ENCODE measurements around the gene NFIL3.
"Not testable (repeated sequence)": the region's sequence is repeated elsewhere in the genome, so short reads cannot be mapped to it uniquely, and the experiment has no call there.

Gene NFIL3, protein sequence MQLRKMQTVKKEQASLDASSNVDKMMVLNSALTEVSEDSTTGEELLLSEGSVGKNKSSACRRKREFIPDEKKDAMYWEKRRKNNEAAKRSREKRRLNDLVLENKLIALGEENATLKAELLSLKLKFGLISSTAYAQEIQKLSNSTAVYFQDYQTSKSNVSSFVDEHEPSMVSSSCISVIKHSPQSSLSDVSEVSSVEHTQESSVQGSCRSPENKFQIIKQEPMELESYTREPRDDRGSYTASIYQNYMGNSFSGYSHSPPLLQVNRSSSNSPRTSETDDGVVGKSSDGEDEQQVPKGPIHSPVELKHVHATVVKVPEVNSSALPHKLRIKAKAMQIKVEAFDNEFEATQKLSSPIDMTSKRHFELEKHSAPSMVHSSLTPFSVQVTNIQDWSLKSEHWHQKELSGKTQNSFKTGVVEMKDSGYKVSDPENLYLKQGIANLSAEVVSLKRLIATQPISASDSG

DNA sequence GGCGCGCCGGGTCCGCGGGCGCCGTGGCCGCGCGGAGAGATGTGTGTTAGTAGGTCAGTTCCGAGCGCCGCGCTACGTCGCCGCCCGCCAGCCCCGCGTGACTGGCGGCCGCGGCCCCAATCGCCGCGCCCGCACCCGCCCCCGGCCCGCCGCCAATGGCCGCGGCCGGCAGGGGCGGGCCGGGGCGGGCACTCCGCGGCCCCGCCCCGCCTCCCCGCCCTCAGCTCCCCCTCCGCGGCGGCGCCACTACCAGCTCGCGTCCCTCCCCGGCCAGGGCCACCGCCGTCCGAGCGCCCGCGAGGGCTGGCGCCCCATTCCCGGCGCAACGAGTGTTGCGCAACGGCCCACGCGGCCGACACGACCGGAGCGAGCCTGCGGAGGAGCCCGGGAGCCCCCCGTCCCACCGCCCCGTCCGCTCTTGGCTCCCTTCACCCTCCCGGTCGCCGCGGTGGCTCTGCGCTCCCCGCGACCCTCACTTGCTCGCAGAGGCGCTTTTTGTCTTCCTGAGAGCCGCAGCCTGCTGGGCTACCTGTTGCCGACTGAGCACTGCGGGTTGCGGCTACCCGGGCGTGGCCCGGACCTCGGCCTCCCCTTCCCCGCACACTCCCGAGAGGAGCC, at the start of gene NFIL3:
Gene NFIL3 (minus strand): TSS at position 48 of the 618 bp plus-strand sequence. CDS start 13,098 bp downstream, outside the sequence.
- DNase-seq, result peak; percentile 69 to 97 (median 92)

DNA sequence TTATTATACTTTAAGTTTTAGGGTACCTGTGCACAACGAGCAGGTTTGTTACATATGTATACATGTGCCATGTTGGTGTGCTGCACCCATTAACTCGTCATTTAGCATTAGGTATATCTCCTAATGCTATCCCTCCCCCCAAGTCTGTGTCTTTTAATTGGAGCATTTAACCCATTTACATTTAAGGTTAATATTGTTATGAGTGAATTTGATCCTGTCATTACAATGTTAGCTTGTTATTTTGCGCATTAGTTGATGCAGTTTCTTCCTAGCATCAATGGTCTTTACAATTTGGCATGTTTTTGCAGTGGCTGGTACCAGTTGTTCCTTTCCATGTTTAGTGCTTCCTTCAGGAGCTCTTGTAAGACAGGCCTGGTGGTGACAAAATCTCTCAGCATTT, 47.9 kb upstream of the NFIL3 start:
- DNase-seq, result not testable (repeated sequence)

- DNase-seq, result no peak
Measured at GRCh38 chr9:91465420-91465819, 41.8 kb upstream of the NFIL3 start.

DNA sequence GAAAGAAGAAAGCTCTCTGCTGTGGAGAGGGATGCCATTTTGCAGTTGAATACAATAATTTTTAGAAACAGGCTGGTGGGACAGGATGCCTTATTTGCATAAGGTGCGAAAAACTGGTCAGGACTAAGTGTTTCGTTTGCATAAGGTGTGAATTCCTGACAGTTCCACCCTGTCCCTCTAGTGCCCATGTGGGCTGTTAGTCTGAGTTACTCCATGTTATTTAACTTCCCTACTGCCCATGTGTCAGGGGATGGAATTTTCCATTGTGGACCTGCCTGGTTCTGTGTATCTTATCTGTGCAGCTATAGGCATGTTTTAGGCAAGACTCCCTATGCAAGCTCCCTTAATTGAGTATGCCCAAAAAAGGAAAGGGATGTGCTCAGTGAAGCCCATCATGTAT, 35.3 kb upstream of the NFIL3 start:
- no peak for DNase-seq

DNA sequence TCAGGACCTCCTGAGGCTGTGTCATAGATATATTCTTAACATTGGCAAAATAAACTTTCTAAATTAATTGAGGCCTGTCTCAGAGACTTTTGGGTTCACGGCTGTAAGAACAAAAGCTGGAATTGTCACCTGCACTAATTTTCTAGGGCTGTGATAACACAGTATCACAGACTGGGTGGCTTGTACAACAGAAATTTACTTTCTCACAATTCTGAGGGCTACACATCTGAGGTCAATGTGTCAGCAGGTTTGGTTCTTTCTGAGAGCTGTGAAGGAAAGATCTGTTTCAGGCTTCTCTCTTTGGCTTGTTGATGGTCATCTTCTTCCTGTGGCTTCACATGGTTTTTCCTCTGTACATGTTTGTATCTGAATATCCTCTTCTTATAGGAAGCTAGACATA, 29.2 kb upstream of the NFIL3 start:
- no peak for DNase-seq

DNA sequence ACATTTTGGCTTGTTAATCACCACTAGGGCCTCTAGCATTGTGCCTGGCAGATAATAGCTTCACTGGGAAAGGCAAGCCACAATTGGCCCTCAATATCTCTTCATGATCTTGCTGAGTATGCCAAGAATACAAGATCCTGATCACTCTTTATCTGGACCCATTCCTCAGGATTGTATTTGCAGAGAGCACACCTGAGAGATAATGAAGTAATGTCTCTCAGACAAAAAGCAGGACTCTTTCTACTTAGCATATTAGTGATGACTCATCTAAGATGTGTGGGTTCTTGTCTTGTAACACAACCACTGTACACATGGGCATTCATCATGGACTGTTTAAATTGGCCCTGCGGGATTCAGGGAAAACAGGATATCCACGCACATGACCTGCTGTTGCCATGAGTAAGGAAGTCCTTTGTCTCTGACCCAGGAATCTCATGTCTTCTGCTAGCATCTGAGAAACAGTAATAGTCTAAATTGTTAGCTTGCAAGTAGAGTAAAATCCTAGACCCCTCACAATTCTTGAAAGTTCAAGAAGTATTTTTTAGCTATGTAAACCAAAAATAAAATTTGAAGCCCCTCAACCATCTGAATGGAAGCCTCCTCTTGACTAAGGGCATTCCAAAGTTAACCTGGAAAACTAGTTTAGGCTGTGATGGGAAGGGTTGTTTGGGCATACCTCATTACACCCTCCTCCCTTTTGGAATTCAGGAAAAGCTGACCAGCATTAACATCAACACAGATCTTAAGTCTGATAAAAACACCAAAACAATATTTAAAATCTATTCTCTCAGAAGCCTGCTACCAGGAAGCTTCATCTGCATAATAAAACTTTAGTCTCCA, 28.0 kb upstream of the NFIL3 start:
- no peak for DNase-seq

GRCh38 chr9:91445135-91445534, 21.5 kb upstream of the NFIL3 start:
- no peak for DNase-seq

DNA sequence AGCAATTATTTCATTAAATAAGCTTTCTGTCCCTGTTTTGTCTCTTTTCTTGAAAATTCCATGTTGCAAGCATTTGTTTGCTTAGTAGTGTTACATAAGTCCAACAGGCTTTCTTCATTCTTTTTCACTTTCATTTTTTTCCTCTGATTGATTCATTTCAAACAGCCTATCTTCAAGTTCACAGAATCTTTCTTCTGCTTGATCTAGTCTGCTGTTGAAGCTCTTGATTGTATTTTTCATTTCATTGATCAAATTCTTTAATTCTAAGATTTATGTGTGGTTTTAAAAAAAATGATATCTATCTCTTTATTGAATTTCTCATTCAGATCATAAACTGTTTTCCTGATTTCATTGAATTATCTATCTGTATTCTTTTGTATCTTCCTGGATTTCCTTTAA, 20.4 kb upstream of the NFIL3 start:
- no peak for DNase-seq

GRCh38 chr9:91443321-91443993, 19.8 kb upstream of the NFIL3 start:
- peak in 1 of 3 experiments; percentile 47 for DNase-seq

GRCh38 chr9:91436841-91437240, 13.2 kb upstream of the NFIL3 start:
- DNase-seq, result no peak

DNA sequence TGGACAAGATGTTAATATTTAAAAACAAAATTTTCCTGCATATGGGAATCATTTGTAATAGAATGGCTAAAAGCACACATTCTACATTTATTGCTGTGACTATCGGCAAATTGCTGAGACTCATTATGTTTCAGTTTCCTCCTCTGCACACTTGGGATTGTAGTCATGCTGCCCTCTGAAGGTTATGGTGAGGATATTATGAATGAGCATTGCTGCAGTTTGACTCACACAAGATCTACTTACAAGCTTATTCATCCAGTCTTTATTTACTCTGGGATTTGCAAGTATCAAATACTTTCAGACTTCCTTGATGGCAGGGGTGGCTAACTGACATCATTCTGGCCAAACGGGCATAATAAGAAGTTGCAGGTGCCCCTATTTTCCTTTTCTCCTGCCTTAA, 9.5 kb upstream of the NFIL3 start:
- peak in 2 of 3 experiments; percentile 18 to 49 for DNase-seq

- no peak for DNase-seq
Measured at GRCh38 chr9:91431485-91431884, 7.9 kb upstream of the NFIL3 start.

- DNase-seq, result no peak
Measured at GRCh38 chr9:91429501-91429900, 5.9 kb upstream of the NFIL3 start.

- DNase-seq, result no peak
Measured at GRCh38 chr9:91428927-91429351, 5.3 kb upstream of the NFIL3 start.

DNA sequence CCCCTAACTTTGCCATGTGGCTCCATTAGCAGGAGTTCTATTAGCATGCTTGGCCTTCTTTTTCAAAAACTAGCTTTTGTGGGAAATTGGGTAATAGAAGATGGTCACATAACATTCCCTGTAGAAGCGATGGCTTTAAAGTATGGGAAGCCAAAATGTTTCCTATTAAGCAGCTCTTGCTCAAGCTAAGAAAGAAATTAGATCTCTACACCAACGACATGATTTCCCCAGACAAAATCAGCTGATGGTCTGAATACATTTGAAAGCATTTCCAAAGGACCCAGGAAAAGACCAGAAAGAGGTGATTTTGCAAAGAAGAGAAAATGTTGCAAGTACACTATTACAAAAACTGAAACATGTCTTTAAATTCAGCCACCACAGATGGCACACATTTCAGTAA, 4.8 kb upstream of the NFIL3 start:
- no peak for DNase-seq

DNA sequence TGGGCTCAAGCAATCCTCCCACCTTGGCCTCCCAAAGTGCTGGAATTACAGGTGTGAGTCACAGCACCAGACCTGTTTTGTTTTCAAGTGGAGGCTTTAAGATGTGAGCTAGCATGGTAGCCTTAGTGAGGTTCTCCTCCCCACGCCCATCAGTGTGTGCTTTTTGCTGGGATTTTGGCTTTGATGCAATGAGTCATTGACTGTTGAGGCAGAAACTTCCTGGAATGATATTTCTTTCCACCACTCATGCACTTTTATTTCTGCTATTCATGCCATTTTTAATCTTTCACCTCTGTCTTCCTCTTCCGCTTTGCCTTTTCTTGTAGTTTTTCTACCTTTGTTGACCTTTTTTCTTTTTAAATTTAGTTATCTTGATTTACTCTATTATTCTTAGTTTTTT, 4.2 kb upstream of the NFIL3 start:
- no peak for DNase-seq

DNA sequence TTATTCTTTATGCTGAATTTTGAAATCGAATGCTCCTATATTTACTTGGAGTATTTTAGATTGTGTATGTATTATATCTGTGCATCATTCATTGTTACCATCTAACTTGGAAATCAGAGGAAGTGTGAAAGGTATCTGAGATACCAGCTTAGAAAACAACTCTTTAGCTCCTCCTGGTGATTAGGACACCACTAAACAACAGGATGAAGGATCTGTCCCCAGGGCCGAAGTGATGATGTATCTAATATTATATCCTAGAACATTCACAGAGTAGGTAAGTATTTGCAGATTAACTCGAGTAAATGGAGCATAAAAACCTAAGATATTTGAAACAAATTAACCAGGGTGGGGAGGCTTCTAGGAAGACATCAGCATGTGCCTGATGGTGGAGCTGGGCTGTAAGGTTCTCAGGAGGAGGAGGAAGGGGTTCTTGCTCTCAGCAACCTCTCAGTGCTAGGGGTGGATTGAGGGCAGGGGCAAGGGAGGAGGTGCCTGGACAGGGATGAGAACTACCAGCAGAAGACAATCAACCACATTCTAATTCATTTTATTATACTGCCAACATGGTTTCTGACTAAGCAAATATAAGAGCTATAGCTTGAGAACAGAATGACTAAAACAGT, 2.6 kb upstream of the NFIL3 start:
- peak; percentile 15 to 65 (median 29) for DNase-seq

DNA sequence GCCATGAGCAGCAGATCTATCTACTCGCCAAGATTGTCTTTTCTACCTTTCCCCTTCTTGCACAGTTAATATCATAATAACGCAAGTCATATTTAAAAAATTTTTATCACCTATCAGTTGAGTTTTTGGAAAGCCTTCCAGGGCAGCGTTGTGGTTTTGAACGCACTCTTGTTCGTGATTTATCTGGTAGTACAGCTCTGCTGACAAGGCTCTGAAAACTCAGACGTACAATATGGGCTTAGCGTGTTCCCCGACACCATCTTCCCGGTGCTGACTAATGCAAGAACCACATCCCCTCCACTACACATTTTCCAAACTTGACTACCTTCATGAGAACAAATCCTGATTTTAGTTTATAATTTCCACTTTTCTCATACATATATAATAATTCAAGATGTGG, 1.6 kb upstream of the NFIL3 start:
- peak in 1 of 3 experiments; percentile 38 for DNase-seq

DNA sequence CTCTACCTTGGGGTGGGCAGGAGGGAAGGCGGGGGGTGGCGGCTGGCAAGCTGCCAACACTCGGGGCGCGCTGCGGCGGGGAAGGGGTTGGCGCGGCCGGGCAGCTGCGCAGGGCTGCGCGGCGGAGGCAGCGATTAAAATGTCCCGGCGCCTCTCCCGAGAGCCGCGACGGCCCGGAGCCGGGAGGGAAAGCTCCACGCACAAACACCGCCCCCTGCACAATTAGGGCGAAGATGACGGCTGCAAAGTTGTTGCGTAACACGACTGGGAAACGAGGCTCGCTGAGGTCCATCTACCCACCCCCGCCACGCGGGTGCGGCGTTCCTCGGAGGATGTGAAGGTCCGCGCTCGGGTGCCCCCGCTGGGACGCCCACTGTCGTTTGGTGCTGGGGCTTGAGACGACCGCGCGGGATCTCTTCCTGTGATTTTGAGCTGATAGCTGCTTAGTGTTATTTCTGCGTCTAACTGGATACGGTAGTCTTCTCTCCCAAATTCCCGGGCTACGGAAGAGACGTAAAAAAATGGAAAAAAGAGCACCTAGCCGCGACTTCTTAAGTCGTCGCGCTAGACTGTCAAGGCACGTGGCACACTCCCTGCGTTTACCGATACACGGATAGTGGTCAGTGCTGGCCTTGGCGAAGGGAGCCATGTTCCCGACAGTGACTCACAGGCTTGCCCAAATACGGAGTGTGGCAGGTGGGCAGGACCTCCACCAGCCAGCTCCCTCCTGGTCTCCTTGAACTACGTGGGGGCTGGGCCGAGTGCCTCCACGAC, 958 bp upstream of the NFIL3 start:
- DNase-seq, result peak in 2 of 3 experiments; percentile 31 to 47

DNA sequence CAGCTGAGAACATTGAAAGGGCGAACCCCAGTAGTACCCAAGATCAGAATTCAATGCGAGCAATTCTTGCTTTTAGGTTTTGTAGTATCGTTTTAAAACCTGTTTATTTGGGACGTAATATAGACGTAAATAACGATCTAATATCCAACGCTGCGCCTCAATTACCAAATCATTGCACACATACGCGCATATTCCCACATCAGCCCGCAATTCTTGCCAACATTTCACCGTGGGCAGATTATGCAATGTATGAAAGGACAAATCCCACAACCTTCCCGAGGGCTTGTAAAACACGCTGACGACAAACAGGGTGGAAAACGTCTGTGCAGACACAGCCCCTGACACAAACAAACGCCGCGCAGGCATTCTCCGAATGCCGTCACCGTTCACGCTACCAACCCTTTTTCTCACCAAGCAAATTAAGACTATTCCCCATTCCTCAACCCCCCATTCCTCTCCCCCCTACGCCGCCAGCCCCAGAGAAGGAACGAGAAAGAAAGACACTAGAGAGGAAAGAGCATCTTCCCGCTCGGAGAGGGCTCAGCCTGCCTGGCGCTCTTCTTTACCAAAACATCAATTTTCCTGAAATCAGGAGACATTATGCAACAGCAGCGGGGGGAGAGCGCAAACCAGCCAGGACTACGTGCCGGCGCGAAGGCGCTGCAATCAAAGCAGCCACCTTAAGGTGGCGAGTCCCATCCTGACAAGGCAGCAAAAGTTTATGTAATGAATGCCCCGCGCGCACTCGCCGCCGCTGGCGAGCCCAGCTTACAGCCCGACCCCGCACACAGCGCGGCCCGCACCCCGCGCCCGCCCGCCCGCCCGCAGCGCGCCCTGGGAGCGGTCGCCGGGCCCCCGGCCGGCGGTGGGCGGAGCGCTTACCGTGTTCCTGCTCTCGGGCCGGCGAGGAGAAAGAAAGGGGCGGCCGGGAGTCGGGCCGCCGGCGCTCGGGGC, 597 bp downstream of the NFIL3 start:
- peak; percentile 29 to 83 (median 74) for DNase-seq

Data from NCI-H1417 (cell line).